Measurements from ENCODE around the gene DIS3L2. TPM values are rescaled to one million over a fixed set of nuclear protein-coding genes. Genes with fewer than 3 reads are reported as not detected.
A peak's percentile ranks its signal among the peaks of the same experiment; 100 is the strongest.

DIS3L2 gene
- total RNA-seq, 3 donors from 2014 or later (not counting 1 experiment from before 2014, with no cell fraction given): 56.4 to 63.6 (median 59.4) TPM

DNA sequence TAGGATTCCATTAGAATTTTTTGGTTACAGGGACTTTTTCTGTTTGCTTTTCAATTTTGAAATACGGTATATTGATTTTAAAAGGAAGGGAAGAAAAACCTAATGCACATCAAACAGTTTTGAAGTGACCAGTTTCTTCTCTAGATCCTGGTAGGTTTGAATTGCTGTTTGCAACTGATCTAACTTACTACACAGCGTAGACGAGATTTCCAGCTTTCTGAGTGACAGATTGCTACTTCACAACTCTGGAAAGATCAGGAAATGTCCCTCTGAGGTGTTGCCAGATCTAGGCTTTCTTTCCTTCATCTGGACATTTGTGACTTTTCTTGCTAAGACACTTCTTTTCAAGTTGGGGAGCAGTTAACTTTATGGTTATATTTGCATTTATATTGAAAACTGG is 112.2 kb downstream of the DIS3L2 start:
- Histone ChIP-seq H3K9me3 (ENCODE audit: control insufficient read depth, insufficient read depth, low read length) (no peaks in the 10 kb centered on the region), H3K27ac (ENCODE audit: low read length) (no peak overlapping the region), H3K4me1 (ENCODE audit: control insufficient read depth, insufficient read depth, low read length) (no peaks in the 10 kb centered on the region), H3K4me3 (ENCODE audit: low read length) (no peak overlapping the region), H3K36me3 (ENCODE audit: control insufficient read depth, insufficient read depth, low read length) (no peaks in the 10 kb centered on the region), H3K27me3 (ENCODE audit: control insufficient read depth, insufficient read depth, low read length) (no peaks in the 10 kb centered on the region)
- no peak overlapping the region for H3K27ac Mint-ChIP-seq
- intact Hi-C loops (cut with micrococcal nuclease): no loop called here
- H3K27me3 Mint-ChIP-seq (ENCODE audit: low read depth in 2 of 2): no peaks in the 10 kb centered on the region
- H3K36me3 Mint-ChIP-seq: no peaks in the 10 kb centered on the region
- H3K9me3 Mint-ChIP-seq: no peaks in the 10 kb centered on the region
- TF ChIP-seq, protein P1, sequence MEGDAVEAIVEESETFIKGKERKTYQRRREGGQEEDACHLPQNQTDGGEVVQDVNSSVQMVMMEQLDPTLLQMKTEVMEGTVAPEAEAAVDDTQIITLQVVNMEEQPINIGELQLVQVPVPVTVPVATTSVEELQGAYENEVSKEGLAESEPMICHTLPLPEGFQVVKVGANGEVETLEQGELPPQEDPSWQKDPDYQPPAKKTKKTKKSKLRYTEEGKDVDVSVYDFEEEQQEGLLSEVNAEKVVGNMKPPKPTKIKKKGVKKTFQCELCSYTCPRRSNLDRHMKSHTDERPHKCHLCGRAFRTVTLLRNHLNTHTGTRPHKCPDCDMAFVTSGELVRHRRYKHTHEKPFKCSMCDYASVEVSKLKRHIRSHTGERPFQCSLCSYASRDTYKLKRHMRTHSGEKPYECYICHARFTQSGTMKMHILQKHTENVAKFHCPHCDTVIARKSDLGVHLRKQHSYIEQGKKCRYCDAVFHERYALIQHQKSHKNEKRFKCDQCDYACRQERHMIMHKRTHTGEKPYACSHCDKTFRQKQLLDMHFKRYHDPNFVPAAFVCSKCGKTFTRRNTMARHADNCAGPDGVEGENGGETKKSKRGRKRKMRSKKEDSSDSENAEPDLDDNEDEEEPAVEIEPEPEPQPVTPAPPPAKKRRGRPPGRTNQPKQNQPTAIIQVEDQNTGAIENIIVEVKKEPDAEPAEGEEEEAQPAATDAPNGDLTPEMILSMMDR (IDR thresholded peaks at IDR 0.05): no peak
- no peak overlapping the region for H3K4me3 Mint-ChIP-seq
- H3K4me1 Mint-ChIP-seq: peaks cover 39 to 42% of the 10 kb centered on the region in 2 donors
- 92% methylated on average over 2 of the region's 3 CpGs for WGBS (ENCODE audit: insufficient coverage)
- no peak for ATAC-seq
- DNase-seq: no peak

DNA sequence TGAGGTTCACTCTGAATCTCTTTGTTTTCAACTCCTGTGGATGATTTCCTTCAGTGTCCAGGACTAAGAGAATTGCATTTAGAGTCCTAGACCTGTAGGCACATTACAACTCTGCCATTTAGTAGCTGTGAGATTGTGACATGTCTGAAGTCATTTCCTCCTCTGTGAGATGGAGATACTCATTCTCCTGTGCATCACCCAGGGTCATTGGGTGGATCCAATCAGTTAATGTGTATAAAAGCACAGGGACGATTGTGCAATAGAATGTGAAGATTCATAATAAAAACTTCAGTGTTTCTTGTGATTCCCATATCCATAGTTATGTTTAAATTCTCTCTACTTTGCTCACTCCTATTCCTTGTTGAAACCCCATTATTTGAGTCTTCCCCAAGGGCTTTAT is 113.6 kb downstream of the DIS3L2 start:
- H3K4me3 ChIP-seq (ENCODE audit: low read length): no peak overlapping the region
- no peaks in the 10 kb centered on the region for H3K27me3 Mint-ChIP-seq (ENCODE audit: low read depth in 2 of 2)
- H3K9me3 ChIP-seq (ENCODE audit: control insufficient read depth, insufficient read depth, low read length): no peaks in the 10 kb centered on the region
- TF ChIP-seq, protein P1 (IDR thresholded peaks at IDR 0.05): no peak
- peak overlapping the region in 1 of 2 donors; percentile 8 for H3K27ac Mint-ChIP-seq
- H3K4me1 Mint-ChIP-seq: peaks cover 36 to 42% of the 10 kb centered on the region in 2 donors
- H3K9me3 Mint-ChIP-seq: no peaks in the 10 kb centered on the region
- no peaks in the 10 kb centered on the region for H3K27me3 ChIP-seq (ENCODE audit: control insufficient read depth, insufficient read depth, low read length)
- no peak for ATAC-seq
- intact Hi-C loops (cut with micrococcal nuclease): no loop called here
- no peak overlapping the region for H3K4me3 Mint-ChIP-seq
- H3K27ac ChIP-seq (ENCODE audit: low read length): no peak overlapping the region
- WGBS (ENCODE audit: insufficient coverage): no CpG with 5 or more reads among the region's 1 CpG
- no peak for DNase-seq
- H3K36me3 ChIP-seq (ENCODE audit: control insufficient read depth, insufficient read depth, low read length): no peaks in the 10 kb centered on the region
- no peaks in the 10 kb centered on the region for H3K4me1 ChIP-seq (ENCODE audit: control insufficient read depth, insufficient read depth, low read length)
- no peaks in the 10 kb centered on the region for H3K36me3 Mint-ChIP-seq

DNA sequence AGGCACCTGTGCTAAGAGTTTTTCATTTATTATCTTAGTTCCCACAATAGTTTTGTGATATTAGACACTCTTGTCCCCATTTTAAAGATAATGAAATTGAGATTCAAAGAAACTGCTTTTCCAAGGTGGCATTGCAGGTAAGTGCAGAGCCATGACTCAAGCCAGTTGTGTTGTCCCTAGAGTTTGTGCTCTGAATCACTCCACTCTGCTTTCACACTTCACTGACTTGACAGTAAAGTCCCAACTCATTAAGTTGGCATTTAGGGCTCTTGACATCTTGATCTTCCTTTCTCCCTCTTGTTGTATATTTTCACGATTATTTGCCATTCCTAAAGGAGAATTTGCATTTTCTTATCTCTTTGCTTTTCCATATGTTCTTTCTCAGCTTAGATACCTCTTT is 114.3 kb downstream of the DIS3L2 start:
- Histone ChIP-seq H3K9me3 (ENCODE audit: control insufficient read depth, insufficient read depth, low read length) (no peaks in the 10 kb centered on the region), H3K4me3 (ENCODE audit: low read length) (no peak overlapping the region), H3K27me3 (ENCODE audit: control insufficient read depth, insufficient read depth, low read length) (no peaks in the 10 kb centered on the region), H3K36me3 (ENCODE audit: control insufficient read depth, insufficient read depth, low read length) (no peaks in the 10 kb centered on the region), H3K27ac (ENCODE audit: low read length) (no peak overlapping the region), H3K4me1 (ENCODE audit: control insufficient read depth, insufficient read depth, low read length) (no peaks in the 10 kb centered on the region)
- ATAC-seq (no peak), DNase-seq (no peak)
- WGBS (ENCODE audit: insufficient coverage): 100% methylated on average over 1 of the region's 1 CpG
- Mint-ChIP-seq H3K4me1 (peaks cover 36 to 44% of the 10 kb centered on the region in 2 donors), H3K27ac (peak overlapping the region in 1 of 2 donors; percentile 8), H3K36me3 (no peaks in the 10 kb centered on the region), H3K4me3 (no peak overlapping the region), H3K9me3 (no peaks in the 10 kb centered on the region), H3K27me3 (ENCODE audit: low read depth in 2 of 2) (no peaks in the 10 kb centered on the region)
- intact Hi-C loops (cut with micrococcal nuclease): no loop called here
- TF ChIP-seq, protein P1 (IDR thresholded peaks at IDR 0.05): no peak

DNA sequence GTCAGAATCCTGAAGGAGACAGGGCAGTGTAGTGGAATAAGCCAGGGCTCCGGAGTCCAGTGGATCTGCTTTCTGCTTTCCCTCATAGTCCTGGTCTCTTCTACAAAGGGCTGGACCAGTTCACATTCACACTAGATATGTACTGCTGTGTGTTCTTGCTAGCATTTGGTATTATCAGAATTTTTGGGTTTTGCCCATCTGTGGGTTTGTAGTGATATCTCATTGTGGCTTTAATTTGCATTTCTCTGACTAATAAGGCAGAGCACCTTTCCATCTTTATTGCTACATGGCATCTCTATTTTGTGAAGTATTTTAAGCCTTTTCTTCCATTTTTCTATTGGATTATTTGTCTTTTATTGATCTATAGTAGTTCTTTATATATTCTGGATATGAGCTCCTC is 114.8 kb downstream of the DIS3L2 start:
- no peak overlapping the region for H3K4me3 Mint-ChIP-seq
- no peaks in the 10 kb centered on the region for H3K36me3 Mint-ChIP-seq
- WGBS (ENCODE audit: insufficient coverage): 93% methylated on average over 1 of the region's 1 CpG
- H3K27me3 ChIP-seq (ENCODE audit: control insufficient read depth, insufficient read depth, low read length): no peaks in the 10 kb centered on the region
- DNase-seq (no peak), ATAC-seq (no peak)
- peaks cover 35 to 42% of the 10 kb centered on the region in 2 donors for H3K4me1 Mint-ChIP-seq
- H3K27ac Mint-ChIP-seq: no peak overlapping the region
- no peak overlapping the region for H3K27ac ChIP-seq (ENCODE audit: low read length)
- H3K4me1 ChIP-seq (ENCODE audit: control insufficient read depth, insufficient read depth, low read length): no peaks in the 10 kb centered on the region
- no peaks in the 10 kb centered on the region for H3K9me3 Mint-ChIP-seq
- H3K27me3 Mint-ChIP-seq (ENCODE audit: low read depth in 2 of 2): no peaks in the 10 kb centered on the region
- H3K9me3 ChIP-seq (ENCODE audit: control insufficient read depth, insufficient read depth, low read length): no peaks in the 10 kb centered on the region
- intact Hi-C loops (cut with micrococcal nuclease): no loop called here
- H3K4me3 ChIP-seq (ENCODE audit: low read length): no peak overlapping the region
- H3K36me3 ChIP-seq (ENCODE audit: control insufficient read depth, insufficient read depth, low read length): no peaks in the 10 kb centered on the region
- TF ChIP-seq, protein P1 (IDR thresholded peaks at IDR 0.05): no peak
